ENCODE measurements around the gene B4GALT6. TPM values are rescaled to one million over a fixed set of nuclear protein-coding genes. Genes with fewer than 3 reads are reported as not detected.
A peak's percentile ranks its signal among the peaks of the same experiment; 100 is the strongest.

Gene B4GALT6
- total and polyA plus RNA-seq, 10 of the 15 experiments (the other 5 are each of a cell fraction or from before 2014, with no cell fraction given) = 11.9 to 47.4 (median 18.0) TPM

- TF ChIP-seq NR2F1 (conservative IDR thresholded peaks at IDR 0.05) (no peak), RCOR1 (conservative IDR thresholded peaks at IDR 0.05; ENCODE audit: low read depth, low read length) (no peak), BCL3 (IDR thresholded peaks at IDR 0.05; ENCODE audit: borderline replicate concordance, insufficient read depth, low read depth, low read length, poor library complexity, severe bottlenecking) (peak; percentile 89), CHD4 (IDR thresholded peaks at IDR 0.05) (no peak), NR2C2 (IDR thresholded peaks at IDR 0.05; ENCODE audit: borderline replicate concordance, control insufficient read depth, insufficient read length, low read depth) (no peak), IKZF2 (IDR thresholded peaks at IDR 0.05) (peak; percentile 84 to 90), CREM (IDR thresholded peaks at IDR 0.05; ENCODE audit: low read depth) (peak; percentile 79; the same call in 1 of the 2 replicates), ZBTB4 (CRISPR knock-in tag; IDR thresholded peaks at IDR 0.05) (no peak), HDAC2 (IDR thresholded peaks at IDR 0.05) (no peak), RELA (IDR thresholded peaks at IDR 0.05; ENCODE audit: borderline replicate concordance, partially characterized antibody) (peak; percentile 94), JUNB (IDR thresholded peaks at IDR 0.05) (peak; percentile 85), SMARCA5 (IDR thresholded peaks at IDR 0.05) (peak; percentile 25; the same call in 1 of the 2 replicates), NKRF (conservative IDR thresholded peaks at IDR 0.05) (no peak), CUX1 (IDR thresholded peaks at IDR 0.05; ENCODE audit: insufficient replicate concordance, low read depth, low read length) (peak; percentile 37), TCF7 (IDR thresholded peaks at IDR 0.05; ENCODE audit: borderline replicate concordance) (no peak), ELK1 (IDR thresholded peaks at IDR 0.05; ENCODE audit: low read depth, low read length) (no peak), TCF12 (IDR thresholded peaks at IDR 0.05; ENCODE audit: low read depth, low read length) (no peak), PAX8 (IDR thresholded peaks at IDR 0.05) (no peak)
Observed at GRCh38 chr18:31648966-31649429, 35.4 kb downstream of the B4GALT6 start (continued).
